CD14-positive monocyte (primary cell): ENCODE results near the gene RARRES2. TPM values are rescaled to one million over a fixed set of nuclear protein-coding genes. Genes with fewer than 3 reads are reported as not detected.

Experiments used
- DNase-seq, 3 donors: peaks; one replicate each; pipeline ENCODE4 v3.0.0-alpha.2; 2011 to 2022
- H2AFZ ChIP-seq: 2 replicates; pipeline ENCODE4 v1.6.0; 2012; ENCODE audit warnings: mild to moderate bottlenecking, low read depth, low read length, inconsistent platforms; ENCODE audit not compliant: insufficient read depth, poor library complexity, severe bottlenecking
- H3K27ac ChIP-seq, 2 donors: 1 replicate in 1 of 2; 2 replicates in 1 of 2; pipeline ENCODE4 v1.5.1; 2012 to 2013; ENCODE audit warnings: low read length in 2 of 2, control low read depth in 1 of 2, inconsistent platforms in 1 of 2, low read depth in 1 of 2, mild to moderate bottlenecking in 1 of 2
- H3K27me3 ChIP-seq, 2 donors: one replicate each; pipeline versions ENCODE4 v1.6.0 to v1.6.1; 2011 to 2013; ENCODE audit warnings: low read length in 2 of 2; ENCODE audit not compliant: control insufficient read depth in 2 of 2, insufficient read depth in 2 of 2
- H3K36me3 ChIP-seq, 2 donors: replicated peaks in 1 of 2; 1 replicate in 1 of 2; 2 replicates in 1 of 2; pipeline versions ENCODE4 v1.5.1 to v1.6.1; 2012 to 2013; ENCODE audit warnings: low read length in 2 of 2, control low read depth in 1 of 2, inconsistent platforms in 1 of 2, mild to moderate bottlenecking in 1 of 2; ENCODE audit not compliant: insufficient read depth in 2 of 2, control insufficient read depth in 1 of 2
- H3K4me1 ChIP-seq, 2 donors: 1 replicate in 1 of 2; 2 replicates in 1 of 2; pipeline versions ENCODE4 v1.5.1 to v1.6.1; 2012 to 2013; ENCODE audit warnings: low read length in 2 of 2, control low read depth in 1 of 2, inconsistent platforms in 1 of 2, mild to moderate bottlenecking in 1 of 2, moderate library complexity in 1 of 2; ENCODE audit not compliant: insufficient read depth in 2 of 2, control insufficient read depth in 1 of 2
- H3K4me2 ChIP-seq: replicated peaks from 2 replicates; pipeline ENCODE3; 2012; ENCODE audit warnings: low read length, moderate library complexity, mild to moderate bottlenecking; ENCODE audit not compliant: poor library complexity, severe bottlenecking; ENCODE audit errors: extremely low read depth
- H3K4me3 ChIP-seq, 3 experiments: fragments of 200-600 bp in 1 of 3; sonication (generic) in 1 of 3; replicated peaks in 1 of 3; 1 replicate in 2 of 3; 2 replicates in 1 of 3; pipeline ENCODE4 v1.5.1; 2011 to 2013; ENCODE audit warnings: low read length in 3 of 3, mild to moderate bottlenecking in 3 of 3, control low read depth in 2 of 3, low read depth in 2 of 3, inconsistent platforms in 1 of 3, moderate library complexity in 1 of 3
- H3K79me2 ChIP-seq: 2 replicates; pipeline ENCODE4 v1.6.0; 2012; ENCODE audit warnings: mild to moderate bottlenecking, control low read depth, inconsistent platforms, low read length, moderate library complexity; ENCODE audit not compliant: insufficient read depth
- H3K9ac ChIP-seq: 2 replicates; pipeline ENCODE4 v1.6.0; 2017; ENCODE audit warnings: low read length, mild to moderate bottlenecking; ENCODE audit not compliant: insufficient read depth, poor library complexity, severe bottlenecking
- H3K9me3 ChIP-seq, 2 donors: replicated peaks in 1 of 2; 1 replicate in 1 of 2; 2 replicates in 1 of 2; pipeline versions ENCODE4 v1.5.1 to v1.6.1; 2012 to 2013; ENCODE audit warnings: low read length in 2 of 2, control low read depth in 1 of 2; ENCODE audit not compliant: control insufficient read depth in 1 of 2, insufficient read depth in 1 of 2
- H4K20me1 ChIP-seq: 2 replicates; pipeline ENCODE4 v1.6.0; 2012; ENCODE audit warnings: mild to moderate bottlenecking, low read length, control low read depth, moderate library complexity; ENCODE audit not compliant: insufficient read depth
- H3K27ac Mint-ChIP-seq, 7 donors: one replicate each; pipeline ENCODE4 v1.8.0; 2020; ENCODE audit warnings: mild to moderate bottlenecking in 7 of 7, mixed read lengths in 7 of 7, moderate library complexity in 6 of 7, inconsistent platforms in 2 of 7
- H3K27me3 Mint-ChIP-seq, 3 donors: one replicate each; pipeline ENCODE4 v1.8.0; 2021 to 2022; ENCODE audit warnings: low read depth in 3 of 3, mild to moderate bottlenecking in 3 of 3, mixed read lengths in 3 of 3, moderate library complexity in 3 of 3, inconsistent platforms in 1 of 3
- H3K36me3 Mint-ChIP-seq, 2 donors: one replicate each; pipeline ENCODE4 v1.8.0; 2020; ENCODE audit warnings: mixed read lengths in 2 of 2, inconsistent platforms in 1 of 2, mild to moderate bottlenecking in 1 of 2
- H3K4me1 Mint-ChIP-seq: one replicate; pipeline ENCODE4 v1.8.0; 2020; ENCODE audit warnings: mild to moderate bottlenecking, mixed read lengths
- H3K4me3 Mint-ChIP-seq, 2 donors: one replicate each; pipeline ENCODE4 v1.8.0; 2020; ENCODE audit warnings: mild to moderate bottlenecking in 2 of 2, mixed read lengths in 2 of 2, moderate library complexity in 1 of 2
- H3K9me3 Mint-ChIP-seq, 7 donors: one replicate each; pipeline ENCODE4 v1.8.0; 2020 to 2022; ENCODE audit warnings: mixed read lengths in 7 of 7, mild to moderate bottlenecking in 6 of 7, moderate library complexity in 6 of 7, inconsistent platforms in 2 of 7
- WGBS: methylation state at CpG from one replicate; pipeline ENCODE4 v1.1.5; 2013; ENCODE audit warnings: missing lambda C conversion rate; ENCODE audit not compliant: insufficient coverage; 5-methylcytosine and 5-hydroxymethylcytosine counted together
- intact Hi-C, 2 donors: fragments of 100-400 bp; cut with micrococcal nuclease; formaldehyde crosslinking; loops; one replicate each; pipeline versions ENCODE4 v1.15.0 to v1.15.1; 2023
- polyA plus RNA-seq, 3 donors: library from polyadenylated mRNA; depleted of rRNA in 1 of 3; unstranded in 2 of 3; stranded (reverse) in 1 of 3; fragments of 300-500 nt in 2 of 3; fragments of >200 nt in 1 of 3; fragmentation: Illumina TruSeq in 2 of 3; gene quantifications; 1 replicate in 2 of 3; 2 replicates in 1 of 3; pipeline ENCODE4 v1.2.3, GENCODE V29; 2012 to 2021
- TF ChIP-seq, protein P1 (sequence below): fragments of 200-600 bp; IDR thresholded peaks from one replicate; pipeline ENCODE4 v1.8.0; 2022; ENCODE audit warnings: antibody characterized with exemption, mild to moderate bottlenecking

Gene RARRES2
- polyA plus RNA-seq, 3 donors: not detected

DNA sequence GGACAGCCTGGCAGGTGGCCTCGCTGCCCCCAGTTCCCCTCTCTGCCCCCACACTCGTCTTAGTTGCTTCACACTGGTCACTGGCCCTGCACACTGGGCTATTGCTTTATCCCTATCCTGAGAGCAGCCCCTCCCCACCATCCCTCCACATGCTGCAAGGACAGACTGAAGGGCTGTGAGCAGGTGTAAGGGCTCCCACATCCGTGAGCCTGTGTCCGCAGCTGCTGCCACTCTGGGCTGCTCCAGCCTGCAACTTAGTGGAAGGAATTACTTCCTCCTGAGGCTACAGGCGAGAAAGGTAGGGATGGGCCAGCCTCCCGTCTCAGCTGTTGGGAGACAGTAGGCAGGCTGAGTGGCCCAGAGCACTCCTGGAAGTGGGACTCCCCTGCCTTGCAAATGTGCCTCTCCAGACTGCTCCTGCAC, 3.8 kb downstream of the RARRES2 start:
- no peak overlapping the region for H3K4me2 ChIP-seq
- H3K27ac ChIP-seq: no peak overlapping the region
- H3K9me3 Mint-ChIP-seq: peaks cover 0 to 14% (median 4%) of the 10 kb centered on the region in 7 donors
- H2AFZ ChIP-seq: no peak overlapping the region
- peaks cover 6 to 12% of the 10 kb centered on the region in 2 donors for H3K4me1 ChIP-seq
- H3K4me3 Mint-ChIP-seq: no peak overlapping the region
- peaks cover 30 to 36% (median 30%) of the 10 kb centered on the region in 3 donors for H3K27me3 Mint-ChIP-seq
- H3K9ac ChIP-seq: no peak overlapping the region
- H3K4me3 ChIP-seq: no peak overlapping the region
- intact Hi-C loops: no loop called here
- peaks cover 5 to 10% of the 10 kb centered on the region in 2 donors for H3K36me3 Mint-ChIP-seq
- H3K27me3 ChIP-seq: peaks cover 21 to 34% of the 10 kb centered on the region in 2 donors
- H3K36me3 ChIP-seq: no peaks in the 10 kb centered on the region
- TF ChIP-seq, protein P1, sequence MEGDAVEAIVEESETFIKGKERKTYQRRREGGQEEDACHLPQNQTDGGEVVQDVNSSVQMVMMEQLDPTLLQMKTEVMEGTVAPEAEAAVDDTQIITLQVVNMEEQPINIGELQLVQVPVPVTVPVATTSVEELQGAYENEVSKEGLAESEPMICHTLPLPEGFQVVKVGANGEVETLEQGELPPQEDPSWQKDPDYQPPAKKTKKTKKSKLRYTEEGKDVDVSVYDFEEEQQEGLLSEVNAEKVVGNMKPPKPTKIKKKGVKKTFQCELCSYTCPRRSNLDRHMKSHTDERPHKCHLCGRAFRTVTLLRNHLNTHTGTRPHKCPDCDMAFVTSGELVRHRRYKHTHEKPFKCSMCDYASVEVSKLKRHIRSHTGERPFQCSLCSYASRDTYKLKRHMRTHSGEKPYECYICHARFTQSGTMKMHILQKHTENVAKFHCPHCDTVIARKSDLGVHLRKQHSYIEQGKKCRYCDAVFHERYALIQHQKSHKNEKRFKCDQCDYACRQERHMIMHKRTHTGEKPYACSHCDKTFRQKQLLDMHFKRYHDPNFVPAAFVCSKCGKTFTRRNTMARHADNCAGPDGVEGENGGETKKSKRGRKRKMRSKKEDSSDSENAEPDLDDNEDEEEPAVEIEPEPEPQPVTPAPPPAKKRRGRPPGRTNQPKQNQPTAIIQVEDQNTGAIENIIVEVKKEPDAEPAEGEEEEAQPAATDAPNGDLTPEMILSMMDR: no peak
- no peak overlapping the region for H3K27ac Mint-ChIP-seq
- peaks cover 0 to 8% of the 10 kb centered on the region in 2 donors for H3K9me3 ChIP-seq
- no peaks in the 10 kb centered on the region for H3K79me2 ChIP-seq
- no peak for DNase-seq
- no peaks in the 10 kb centered on the region for H4K20me1 ChIP-seq
- WGBS: 68% methylated on average over 2 of the region's 6 CpGs
- peaks cover 12% of the 10 kb centered on the region for H3K4me1 Mint-ChIP-seq

DNA sequence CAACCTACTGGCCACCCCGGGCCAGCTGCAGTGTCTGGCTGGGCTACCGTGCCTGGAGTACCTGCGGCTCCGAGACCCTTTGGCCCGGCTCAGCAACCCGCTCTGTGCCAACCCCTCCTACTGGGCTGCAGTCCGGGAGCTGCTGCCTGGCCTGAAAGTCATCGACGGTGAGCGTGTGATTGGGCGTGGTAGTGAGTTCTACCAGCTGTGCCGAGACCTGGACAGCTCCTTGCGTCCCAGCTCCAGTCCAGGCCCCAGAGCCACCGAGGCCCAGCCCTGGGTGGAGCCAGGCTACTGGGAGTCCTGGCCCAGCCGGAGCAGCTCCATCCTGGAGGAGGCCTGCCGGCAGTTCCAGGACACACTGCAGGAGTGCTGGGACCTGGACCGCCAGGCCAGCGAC, 4.2 kb downstream of the RARRES2 start:
- Histone ChIP-seq H3K79me2 (no peaks in the 10 kb centered on the region), H3K4me1 (peaks cover 6 to 12% of the 10 kb centered on the region in 2 donors), H3K27ac (no peak overlapping the region), H3K4me3 (no peak overlapping the region), H2AFZ (no peak overlapping the region), H3K9ac (no peak overlapping the region), H3K9me3 (peaks cover 0 to 3% of the 10 kb centered on the region in 2 donors), H3K27me3 (peaks cover 16 to 29% of the 10 kb centered on the region in 2 donors), H4K20me1 (no peaks in the 10 kb centered on the region), H3K36me3 (no peaks in the 10 kb centered on the region), H3K4me2 (no peak overlapping the region)
- DNase-seq: no peak
- peaks cover 25 to 31% (median 27%) of the 10 kb centered on the region in 3 donors for H3K27me3 Mint-ChIP-seq
- H3K36me3 Mint-ChIP-seq: peaks cover 5 to 10% of the 10 kb centered on the region in 2 donors
- H3K27ac Mint-ChIP-seq: no peak overlapping the region
- TF ChIP-seq, protein P1: no peak
- peaks cover 12% of the 10 kb centered on the region for H3K4me1 Mint-ChIP-seq
- intact Hi-C loops: no loop called here
- WGBS: 98% methylated on average over 18 of the region's 18 CpGs
- H3K9me3 Mint-ChIP-seq: peaks cover 0 to 12% (median 4%) of the 10 kb centered on the region in 7 donors
- no peak overlapping the region for H3K4me3 Mint-ChIP-seq
